ENCODE data around the gene C14orf180. TPM values are rescaled to one million over a fixed set of nuclear protein-coding genes. Genes with fewer than 3 reads are reported as not detected.

C14orf180 gene
- total and polyA plus RNA-seq, 2 of the 8 experiments (the other 6 are each of a cell fraction or from before 2014, with no cell fraction given), result not detected

DNA sequence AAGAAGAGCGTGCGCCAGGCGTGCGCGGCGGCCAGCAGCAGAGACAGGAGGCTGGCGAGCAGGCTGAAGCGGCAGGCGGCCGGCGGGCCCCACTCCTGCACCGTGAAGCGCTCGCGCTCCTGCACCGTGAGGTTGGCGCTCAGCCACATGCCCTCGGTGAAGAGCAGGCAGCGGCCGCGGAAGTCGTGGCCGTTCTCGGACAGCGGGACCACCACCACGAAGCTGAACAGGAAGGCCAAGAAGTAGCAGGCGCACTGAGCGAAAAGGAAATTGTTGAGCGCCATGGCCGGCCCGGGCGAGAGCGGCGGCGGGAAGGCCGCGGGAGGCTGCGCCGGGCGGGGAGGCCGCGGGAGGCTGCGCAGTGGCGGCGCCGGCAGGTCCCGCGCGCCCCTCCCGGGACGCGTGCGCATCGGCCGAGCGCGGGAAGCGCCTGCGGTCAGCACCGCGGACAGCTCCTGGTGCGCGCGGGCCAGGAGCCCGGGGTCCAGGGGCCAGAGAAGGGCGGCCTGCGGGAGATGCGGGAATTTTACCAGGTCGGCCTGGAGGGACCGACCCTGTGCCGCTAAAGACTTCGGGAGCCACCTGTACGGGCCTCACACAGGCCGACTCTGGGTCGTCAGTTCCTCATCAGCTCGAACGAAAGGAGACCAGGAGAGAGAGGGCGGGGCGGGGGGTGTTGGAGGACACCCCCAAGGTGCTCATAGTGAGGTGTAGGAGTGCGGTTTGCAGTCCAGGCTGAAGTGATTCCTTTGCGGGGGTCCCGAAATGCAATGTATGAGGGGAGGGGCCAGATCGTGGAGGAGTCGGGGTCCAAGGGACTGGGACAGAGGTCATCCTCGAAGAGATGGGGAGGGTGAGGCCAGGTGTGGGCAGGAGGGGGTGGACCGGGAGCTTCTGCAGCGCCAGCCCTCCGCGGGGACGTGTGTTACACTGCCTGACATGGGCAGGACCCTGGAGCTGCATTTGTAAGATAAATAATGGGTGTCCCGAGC is 25.2 kb downstream of the C14orf180 start, which contains the start of gene TMEM179 (continued):
- no peak for TF ChIP-seq KDM1A (IDR thresholded peaks at IDR 0.05; ENCODE audit: borderline replicate concordance, low read length)
- no peak for TF ChIP-seq RBBP5 (IDR thresholded peaks at IDR 0.05; ENCODE audit: borderline replicate concordance, low read depth, low read length)
- TF ChIP-seq, protein P1, sequence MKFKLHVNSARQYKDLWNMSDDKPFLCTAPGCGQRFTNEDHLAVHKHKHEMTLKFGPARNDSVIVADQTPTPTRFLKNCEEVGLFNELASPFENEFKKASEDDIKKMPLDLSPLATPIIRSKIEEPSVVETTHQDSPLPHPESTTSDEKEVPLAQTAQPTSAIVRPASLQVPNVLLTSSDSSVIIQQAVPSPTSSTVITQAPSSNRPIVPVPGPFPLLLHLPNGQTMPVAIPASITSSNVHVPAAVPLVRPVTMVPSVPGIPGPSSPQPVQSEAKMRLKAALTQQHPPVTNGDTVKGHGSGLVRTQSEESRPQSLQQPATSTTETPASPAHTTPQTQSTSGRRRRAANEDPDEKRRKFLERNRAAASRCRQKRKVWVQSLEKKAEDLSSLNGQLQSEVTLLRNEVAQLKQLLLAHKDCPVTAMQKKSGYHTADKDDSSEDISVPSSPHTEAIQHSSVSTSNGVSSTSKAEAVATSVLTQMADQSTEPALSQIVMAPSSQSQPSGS (IDR thresholded peaks at IDR 0.05; ENCODE audit: low read length), result no peak
- TF ChIP-seq BACH1 (IDR thresholded peaks at IDR 0.05; ENCODE audit: low read length), result no peak
- TF ChIP-seq TEAD4 (IDR thresholded peaks at IDR 0.05; ENCODE audit: low read depth, low read length), result no peak
- TF ChIP-seq CHD2 (IDR thresholded peaks at IDR 0.05; ENCODE audit: low read length), result no peak
- TF ChIP-seq SP1 (IDR thresholded peaks at IDR 0.05; ENCODE audit: low read depth, low read length), result no peak
- TF ChIP-seq ATF3 (IDR thresholded peaks at IDR 0.05; ENCODE audit: insufficient read depth, low read depth, low read length), result no peak
- no peak for TF ChIP-seq TBP (IDR thresholded peaks at IDR 0.05; ENCODE audit: low read depth, low read length)
